Measurements from ENCODE around the gene COL2A1.

Gene COL2A1

GRCh38 chr12:48025281-48025680 is 21.0 kb upstream of the COL2A1 start:
- no peak overlapping the region for H3K9ac ChIP-seq
- H2AFZ ChIP-seq (ENCODE audit: low read depth), result no peak overlapping the region
- no peak for TF ChIP-seq CTCF (conservative IDR thresholded peaks at IDR 0.05; ENCODE audit: low read depth, low read length)
- H3K27ac ChIP-seq, result no peak overlapping the region
- no peaks in the 10 kb centered on the region for H3K4me1 ChIP-seq (ENCODE audit: low read depth, poor library complexity, severe bottlenecking)
- H3K4me2 ChIP-seq, result no peak overlapping the region
- no peaks in the 10 kb centered on the region for H4K20me1 ChIP-seq (ENCODE audit: insufficient read depth)
- H3K27me3 ChIP-seq (ENCODE audit: insufficient read depth, low read depth), result no peaks in the 10 kb centered on the region
- no peaks in the 10 kb centered on the region for H3K79me2 ChIP-seq (ENCODE audit: insufficient read depth, low read depth)
- no peak overlapping the region for H3K4me3 ChIP-seq (IDR thresholded peaks at IDR 0.05; ENCODE audit: insufficient read depth, low read depth, low read length)
- H3K36me3 ChIP-seq (ENCODE audit: insufficient read depth), result no peaks in the 10 kb centered on the region

- Histone ChIP-seq H3K9ac (no peak overlapping the region), H3K4me3 (IDR thresholded peaks at IDR 0.05; ENCODE audit: insufficient read depth, low read depth, low read length) (no peak overlapping the region), H3K4me2 (no peak overlapping the region), H3K27ac (no peak overlapping the region), H3K36me3 (ENCODE audit: insufficient read depth) (no peaks in the 10 kb centered on the region), H3K27me3 (ENCODE audit: insufficient read depth, low read depth) (no peaks in the 10 kb centered on the region), H3K4me1 (ENCODE audit: low read depth, poor library complexity, severe bottlenecking) (no peaks in the 10 kb centered on the region), H3K79me2 (ENCODE audit: insufficient read depth, low read depth) (no peaks in the 10 kb centered on the region), H2AFZ (ENCODE audit: low read depth) (no peak overlapping the region), H4K20me1 (ENCODE audit: insufficient read depth) (no peaks in the 10 kb centered on the region)
- TF ChIP-seq CTCF (conservative IDR thresholded peaks at IDR 0.05; ENCODE audit: low read depth, low read length), result no peak
Observed at GRCh38 chr12:48024735-48025134, 20.5 kb upstream of the COL2A1 start.

GRCh38 chr12:48023386-48023785 is 19.1 kb upstream of the COL2A1 start:
- Histone ChIP-seq H3K79me2 (ENCODE audit: insufficient read depth, low read depth) (no peaks in the 10 kb centered on the region), H3K36me3 (ENCODE audit: insufficient read depth) (no peaks in the 10 kb centered on the region), H3K4me1 (ENCODE audit: low read depth, poor library complexity, severe bottlenecking) (no peaks in the 10 kb centered on the region), H4K20me1 (ENCODE audit: insufficient read depth) (no peaks in the 10 kb centered on the region), H3K27ac (no peak overlapping the region), H3K27me3 (ENCODE audit: insufficient read depth, low read depth) (no peaks in the 10 kb centered on the region), H2AFZ (ENCODE audit: low read depth) (no peak overlapping the region), H3K9ac (no peak overlapping the region), H3K4me3 (IDR thresholded peaks at IDR 0.05; ENCODE audit: insufficient read depth, low read depth, low read length) (no peak overlapping the region), H3K4me2 (no peak overlapping the region)
- TF ChIP-seq CTCF (conservative IDR thresholded peaks at IDR 0.05; ENCODE audit: low read depth, low read length), result no peak

- Histone ChIP-seq H2AFZ (ENCODE audit: low read depth) (no peak overlapping the region), H3K27me3 (ENCODE audit: insufficient read depth, low read depth) (no peaks in the 10 kb centered on the region), H3K79me2 (ENCODE audit: insufficient read depth, low read depth) (no peaks in the 10 kb centered on the region), H3K4me3 (IDR thresholded peaks at IDR 0.05; ENCODE audit: insufficient read depth, low read depth, low read length) (no peak overlapping the region), H3K36me3 (ENCODE audit: insufficient read depth) (no peaks in the 10 kb centered on the region), H3K4me2 (no peak overlapping the region), H3K9ac (no peak overlapping the region), H4K20me1 (ENCODE audit: insufficient read depth) (no peaks in the 10 kb centered on the region), H3K4me1 (ENCODE audit: low read depth, poor library complexity, severe bottlenecking) (no peaks in the 10 kb centered on the region), H3K27ac (no peak overlapping the region)
- TF ChIP-seq CTCF (conservative IDR thresholded peaks at IDR 0.05; ENCODE audit: low read depth, low read length), result no peak
Observed at GRCh38 chr12:48022676-48023385, 18.6 kb upstream of the COL2A1 start.
